Neutrophil (primary cell): Measurements from ENCODE around the gene G3BP1.

Experiments
- H3K27ac ChIP-seq: fragments of 200-600 bp; sonication (generic); 2 replicates; pipeline ENCODE4 v1.5.1; 2016; ENCODE audit warnings: mild to moderate bottlenecking, moderate library complexity
- H3K27me3 ChIP-seq: fragments of 200-600 bp; sonication (generic); 2 replicates; pipeline ENCODE4 v1.6.0; 2016; ENCODE audit warnings: mild to moderate bottlenecking
- H3K36me3 ChIP-seq: fragments of 200-600 bp; sonication (generic); 2 replicates; pipeline ENCODE4 v1.5.1; 2017
- H3K4me1 ChIP-seq, 2 experiments: fragments of 200-600 bp in 1 of 2; sonication (generic) in 1 of 2; 1 replicate in 1 of 2; 2 replicates in 1 of 2; pipeline versions ENCODE4 v1.5.1 to v1.6.1; 2013 to 2016; ENCODE audit warnings: low read depth in 1 of 2, low read length in 1 of 2, mild to moderate bottlenecking in 1 of 2, moderate library complexity in 1 of 2; ENCODE audit not compliant: control insufficient read depth in 1 of 2, insufficient read depth in 1 of 2
- H3K4me3 ChIP-seq, 2 experiments: fragments of 200-600 bp in 1 of 2; sonication (generic) in 1 of 2; 1 replicate in 1 of 2; 2 replicates in 1 of 2; pipeline ENCODE4 v1.5.1; 2013 to 2016; ENCODE audit warnings: low read depth in 1 of 2, low read length in 1 of 2, mild to moderate bottlenecking in 1 of 2, moderate library complexity in 1 of 2
- H3K9me3 ChIP-seq: fragments of 200-600 bp; sonication (generic); 2 replicates; pipeline ENCODE4 v1.5.1; 2016
- CTCF ChIP-seq: fragments of 200-600 bp; sonication (generic); IDR thresholded peaks from 2 replicates; pipeline ENCODE4 v1.5.1; 2016; ENCODE audit warnings: antibody characterized with exemption

Gene G3BP1

GRCh38 chr5:151766975-151767374 lies 4.8 kb upstream of the G3BP1 start:
- H3K9me3 ChIP-seq, result no peaks in the 10 kb centered on the region

GRCh38 chr5:151770383-151771258 lies 1.1 kb upstream of the G3BP1 start:
- peak overlapping the region; percentile 83 to 91 for H3K4me3 ChIP-seq
- H3K4me1 ChIP-seq, result peaks cover 41 to 43% of the 10 kb centered on the region in 2 experiments
- H3K27ac ChIP-seq, result peak overlapping the region; percentile 96
- no peaks in the 10 kb centered on the region for H3K36me3 ChIP-seq
- H3K9me3 ChIP-seq, result no peaks in the 10 kb centered on the region
- H3K27me3 ChIP-seq, result no peaks in the 10 kb centered on the region
- no peak for TF ChIP-seq CTCF

More at GRCh38 chr5:151766975-151767374, 4.8 kb upstream of the G3BP1 start:
- H3K4me3 ChIP-seq, result no peak overlapping the region
- no peak overlapping the region for H3K27ac ChIP-seq
- H3K4me1 ChIP-seq, result peaks cover 13 to 15% of the 10 kb centered on the region in 2 experiments
- H3K36me3 ChIP-seq, result no peaks in the 10 kb centered on the region
- H3K27me3 ChIP-seq, result no peaks in the 10 kb centered on the region
- no peak for TF ChIP-seq CTCF

GRCh38 chr5:151772029-151772845 lies 483 bp downstream of the G3BP1 start:
- H3K9me3 ChIP-seq, result no peaks in the 10 kb centered on the region

GRCh38 chr5:151772846-151773561 lies 1.2 kb downstream of the G3BP1 start:
- Histone ChIP-seq H3K9me3 (no peaks in the 10 kb centered on the region), H3K4me3 (peak overlapping the region; percentile 83 to 91), H3K27ac (peak overlapping the region; percentile 96), H3K27me3 (no peaks in the 10 kb centered on the region), H3K36me3 (no peaks in the 10 kb centered on the region), H3K4me1 (peaks cover 41 to 43% of the 10 kb centered on the region in 2 experiments)
- TF ChIP-seq CTCF, result no peak

More at GRCh38 chr5:151772029-151772845, 483 bp downstream of the G3BP1 start:
- no peaks in the 10 kb centered on the region for H3K27me3 ChIP-seq
- H3K4me1 ChIP-seq, result peaks cover 41 to 43% of the 10 kb centered on the region in 2 experiments
- H3K27ac ChIP-seq, result peak overlapping the region; percentile 96
- no peak for TF ChIP-seq CTCF
- peak overlapping the region; percentile 83 to 91 for H3K4me3 ChIP-seq
- H3K36me3 ChIP-seq, result no peaks in the 10 kb centered on the region

- Histone ChIP-seq H3K27me3 (no peaks in the 10 kb centered on the region), H3K4me1 (peaks cover 41 to 43% of the 10 kb centered on the region in 2 experiments), H3K27ac (peak overlapping the region; percentile 96), H3K9me3 (no peaks in the 10 kb centered on the region), H3K36me3 (no peaks in the 10 kb centered on the region), H3K4me3 (no peak overlapping the region)
- no peak for TF ChIP-seq CTCF
Measured at GRCh38 chr5:151773951-151774350, 2.2 kb downstream of the G3BP1 start.
